ENCODE data around the gene TMEM150B.

DNA sequence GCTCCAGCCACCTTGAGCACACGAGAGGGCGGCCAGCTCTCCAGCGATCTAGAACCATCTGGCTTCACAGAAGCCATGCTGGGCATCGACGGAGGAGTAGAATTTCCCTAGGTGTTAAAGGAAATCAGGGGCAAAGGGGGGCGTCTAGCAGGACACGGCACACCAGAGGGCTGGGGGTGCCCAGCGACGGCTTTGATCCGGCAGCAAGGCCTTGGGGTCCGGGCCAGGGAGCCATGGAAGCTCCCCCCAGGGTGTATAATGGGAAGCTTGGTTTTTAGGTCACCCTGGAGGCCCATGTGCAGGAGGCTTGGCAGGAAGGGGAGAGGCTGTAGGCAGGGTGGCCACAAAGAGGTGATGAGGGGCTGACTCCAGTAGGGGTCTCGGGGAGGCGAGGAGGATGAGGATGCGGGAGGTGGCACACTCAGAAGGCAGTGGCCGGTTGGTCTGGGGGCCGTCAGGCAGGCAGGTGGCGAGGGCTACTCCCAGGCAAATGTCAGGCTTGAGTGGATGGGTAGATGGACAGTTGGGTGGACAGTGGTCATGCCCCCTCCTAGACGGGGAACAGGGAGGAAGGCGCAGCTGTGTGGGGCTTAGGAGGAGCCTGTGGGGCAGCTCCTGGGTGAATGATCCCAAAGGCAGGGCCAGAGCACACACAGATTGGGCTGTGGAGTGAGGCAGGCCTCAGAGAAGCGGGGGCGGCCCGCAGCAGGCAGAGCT is 20.1 kb upstream of the TMEM150B start:
- TF ChIP-seq, protein P1, sequence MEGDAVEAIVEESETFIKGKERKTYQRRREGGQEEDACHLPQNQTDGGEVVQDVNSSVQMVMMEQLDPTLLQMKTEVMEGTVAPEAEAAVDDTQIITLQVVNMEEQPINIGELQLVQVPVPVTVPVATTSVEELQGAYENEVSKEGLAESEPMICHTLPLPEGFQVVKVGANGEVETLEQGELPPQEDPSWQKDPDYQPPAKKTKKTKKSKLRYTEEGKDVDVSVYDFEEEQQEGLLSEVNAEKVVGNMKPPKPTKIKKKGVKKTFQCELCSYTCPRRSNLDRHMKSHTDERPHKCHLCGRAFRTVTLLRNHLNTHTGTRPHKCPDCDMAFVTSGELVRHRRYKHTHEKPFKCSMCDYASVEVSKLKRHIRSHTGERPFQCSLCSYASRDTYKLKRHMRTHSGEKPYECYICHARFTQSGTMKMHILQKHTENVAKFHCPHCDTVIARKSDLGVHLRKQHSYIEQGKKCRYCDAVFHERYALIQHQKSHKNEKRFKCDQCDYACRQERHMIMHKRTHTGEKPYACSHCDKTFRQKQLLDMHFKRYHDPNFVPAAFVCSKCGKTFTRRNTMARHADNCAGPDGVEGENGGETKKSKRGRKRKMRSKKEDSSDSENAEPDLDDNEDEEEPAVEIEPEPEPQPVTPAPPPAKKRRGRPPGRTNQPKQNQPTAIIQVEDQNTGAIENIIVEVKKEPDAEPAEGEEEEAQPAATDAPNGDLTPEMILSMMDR (IDR thresholded peaks at IDR 0.05) = no peak
- no peak for TF ChIP-seq POLR2A (IDR thresholded peaks at IDR 0.05)
